ENCODE measurements around the gene ZBTB45. TPM values are rescaled to one million over a fixed set of nuclear protein-coding genes. Genes with fewer than 3 reads are reported as not detected.
"Not testable (repeated sequence)": the region's sequence is repeated elsewhere in the genome, so short reads cannot be mapped to it uniquely, and the experiment has no call there.

Gene ZBTB45
- total RNA-seq, 1 donor from 2014 or later = 16.6 TPM

GRCh38 chr19:58516964-58517833, 2.4 kb downstream of the ZBTB45 start:
- Mint-ChIP-seq H3K27ac (no peak overlapping the region), H3K4me1 (ENCODE audit: low read depth) (peaks cover 36% of the 10 kb centered on the region), H3K36me3 (ENCODE audit: low read depth) (peaks cover 42% of the 10 kb centered on the region), H3K9me3 (no peaks in the 10 kb centered on the region), H3K4me3 (ENCODE audit: low read depth) (peak overlapping the region; percentile 42), H3K27me3 (ENCODE audit: low read depth) (no peaks in the 10 kb centered on the region)
- no peak for DNase-seq (ENCODE audit: low spot score)
- intact Hi-C loops (cut with micrococcal nuclease) = no loop called here

- no peak for DNase-seq (ENCODE audit: low spot score)
- H3K4me1 Mint-ChIP-seq (ENCODE audit: low read depth) = peaks cover 36% of the 10 kb centered on the region
Observed at GRCh38 chr19:58516246-58516836, 3.3 kb downstream of the ZBTB45 start.

GRCh38 chr19:58515259-58515658, 4.4 kb downstream of the ZBTB45 start:
- Mint-ChIP-seq H3K4me3 (ENCODE audit: low read depth) (peak overlapping the region; percentile 62), H3K27ac (peak overlapping the region; percentile 30), H3K9me3 (no peaks in the 10 kb centered on the region), H3K4me1 (ENCODE audit: low read depth) (peaks cover 33% of the 10 kb centered on the region), H3K27me3 (ENCODE audit: low read depth) (no peaks in the 10 kb centered on the region), H3K36me3 (ENCODE audit: low read depth) (peaks cover 45% of the 10 kb centered on the region)
- intact Hi-C loops (cut with micrococcal nuclease) = no loop called here
- no peak for DNase-seq (ENCODE audit: low spot score)

More at GRCh38 chr19:58516246-58516836, 3.3 kb downstream of the ZBTB45 start:
- no peak overlapping the region for H3K27ac Mint-ChIP-seq
- no peaks in the 10 kb centered on the region for H3K27me3 Mint-ChIP-seq (ENCODE audit: low read depth)
- intact Hi-C loops (cut with micrococcal nuclease) = no loop called here
- H3K36me3 Mint-ChIP-seq (ENCODE audit: low read depth) = peaks cover 45% of the 10 kb centered on the region
- no peaks in the 10 kb centered on the region for H3K9me3 Mint-ChIP-seq
- peak overlapping the region; percentile 62 for H3K4me3 Mint-ChIP-seq (ENCODE audit: low read depth)

- DNase-seq (ENCODE audit: low spot score) = no peak
Observed at GRCh38 chr19:58514564-58515022, 5.0 kb downstream of the ZBTB45 start.

GRCh38 chr19:58513694-58514563, 5.7 kb downstream of the ZBTB45 start:
- no peaks in the 10 kb centered on the region for H3K27me3 Mint-ChIP-seq (ENCODE audit: low read depth)
- peaks cover 26% of the 10 kb centered on the region for H3K4me1 Mint-ChIP-seq (ENCODE audit: low read depth)
- intact Hi-C loops (cut with micrococcal nuclease) = loop anchor here (1.0 kb wide), 3 partner anchors 15 to 113 kb away; partner anchors contain the start of gene UBE2M
- H3K9me3 Mint-ChIP-seq = no peaks in the 10 kb centered on the region
- peak overlapping the region; percentile 88 for H3K4me3 Mint-ChIP-seq (ENCODE audit: low read depth)
- peak overlapping the region; percentile 91 for H3K27ac Mint-ChIP-seq
- peak; percentile 95 for DNase-seq (ENCODE audit: low spot score)
- H3K36me3 Mint-ChIP-seq (ENCODE audit: low read depth) = peaks cover 41% of the 10 kb centered on the region

More at GRCh38 chr19:58514564-58515022, 5.0 kb downstream of the ZBTB45 start:
- intact Hi-C loops (cut with micrococcal nuclease) = loop anchor here (1.0 kb wide), 3 partner anchors 15 to 113 kb away; partner anchors contain the start of gene UBE2M
- peak overlapping the region; percentile 88 for H3K4me3 Mint-ChIP-seq (ENCODE audit: low read depth)
- peaks cover 28% of the 10 kb centered on the region for H3K4me1 Mint-ChIP-seq (ENCODE audit: low read depth)
- H3K27me3 Mint-ChIP-seq (ENCODE audit: low read depth) = no peaks in the 10 kb centered on the region
- peak overlapping the region; percentile 91 for H3K27ac Mint-ChIP-seq
- H3K36me3 Mint-ChIP-seq (ENCODE audit: low read depth) = peaks cover 45% of the 10 kb centered on the region
- no peaks in the 10 kb centered on the region for H3K9me3 Mint-ChIP-seq

- peak overlapping the region; percentile 88 for H3K4me3 Mint-ChIP-seq (ENCODE audit: low read depth)
- H3K9me3 Mint-ChIP-seq = no peaks in the 10 kb centered on the region
- peak overlapping the region; percentile 84 for H3K27ac Mint-ChIP-seq
- DNase-seq (ENCODE audit: low spot score) = no peak
- intact Hi-C loops (cut with micrococcal nuclease) = no loop called here
- H3K36me3 Mint-ChIP-seq (ENCODE audit: low read depth) = peaks cover 38% of the 10 kb centered on the region
- peaks cover 23% of the 10 kb centered on the region for H3K4me1 Mint-ChIP-seq (ENCODE audit: low read depth)
- H3K27me3 Mint-ChIP-seq (ENCODE audit: low read depth) = no peaks in the 10 kb centered on the region
Observed at GRCh38 chr19:58513213-58513693, 6.4 kb downstream of the ZBTB45 start.

- DNase-seq (ENCODE audit: low spot score) = no peak
- H3K36me3 Mint-ChIP-seq (ENCODE audit: low read depth) = peaks cover 33% of the 10 kb centered on the region
- intact Hi-C loops (cut with micrococcal nuclease) = no loop called here
- H3K27ac Mint-ChIP-seq = no peak within 1 kb of the TSS
- no peaks in the 10 kb centered on the region for H3K27me3 Mint-ChIP-seq (ENCODE audit: low read depth)
- H3K4me1 Mint-ChIP-seq (ENCODE audit: low read depth) = peaks cover 17% of the 10 kb centered on the region
- no peak within 1 kb of the TSS for H3K4me3 Mint-ChIP-seq (ENCODE audit: low read depth)
- H3K9me3 Mint-ChIP-seq = peaks cover 8% of the 10 kb centered on the region
Observed at GRCh38 chr19:58511353-58512208, 8.0 kb downstream of the ZBTB45 start, which contains the start of gene SLC27A5. SLC27A5 (minus strand) TSS chr19:58511992; CDS start chr19:58511955, 37 bp downstream.

GRCh38 chr19:58510084-58510862, 9.3 kb downstream of the ZBTB45 start:
- no peaks in the 10 kb centered on the region for H3K27me3 Mint-ChIP-seq (ENCODE audit: low read depth)
- H3K4me1 Mint-ChIP-seq (ENCODE audit: low read depth) = peaks cover 10% of the 10 kb centered on the region
- no peak for DNase-seq (ENCODE audit: low spot score)
- intact Hi-C loops (cut with micrococcal nuclease) = no loop called here
- H3K36me3 Mint-ChIP-seq (ENCODE audit: low read depth) = peaks cover 20% of the 10 kb centered on the region
- peaks cover 8% of the 10 kb centered on the region for H3K9me3 Mint-ChIP-seq
- H3K27ac Mint-ChIP-seq = no peak overlapping the region
- no peak overlapping the region for H3K4me3 Mint-ChIP-seq (ENCODE audit: low read depth)

GRCh38 chr19:58509731-58510083, 9.9 kb downstream of the ZBTB45 start:
- Mint-ChIP-seq H3K9me3 (peaks cover 8% of the 10 kb centered on the region), H3K36me3 (ENCODE audit: low read depth) (peaks cover 16% of the 10 kb centered on the region), H3K4me1 (ENCODE audit: low read depth) (peaks cover 8% of the 10 kb centered on the region), H3K27ac (no peak overlapping the region), H3K27me3 (ENCODE audit: low read depth) (no peaks in the 10 kb centered on the region), H3K4me3 (ENCODE audit: low read depth) (no peak overlapping the region)
- DNase-seq (ENCODE audit: low spot score) = no peak
- intact Hi-C loops (cut with micrococcal nuclease) = no loop called here

- DNase-seq (ENCODE audit: low spot score); H3K27me3 Mint-ChIP-seq (ENCODE audit: low read depth); intact Hi-C loops (cut with micrococcal nuclease); H3K9me3 Mint-ChIP-seq; H3K36me3 Mint-ChIP-seq (ENCODE audit: low read depth); H3K4me1 Mint-ChIP-seq (ENCODE audit: low read depth); H3K4me3 Mint-ChIP-seq (ENCODE audit: low read depth); H3K27ac Mint-ChIP-seq: not testable (repeated sequence)
Observed at GRCh38 chr19:58507602-58508223, 11.9 kb downstream of the ZBTB45 start.

GRCh38 chr19:58500242-58500641, 19.4 kb downstream of the ZBTB45 start:
- H3K27ac Mint-ChIP-seq = no peak overlapping the region
- H3K27me3 Mint-ChIP-seq (ENCODE audit: low read depth) = no peaks in the 10 kb centered on the region
- peaks cover 5% of the 10 kb centered on the region for H3K36me3 Mint-ChIP-seq (ENCODE audit: low read depth)
- no peak for DNase-seq (ENCODE audit: low spot score)
- peak overlapping the region; percentile 99 for H3K4me3 Mint-ChIP-seq (ENCODE audit: low read depth)
- intact Hi-C loops (cut with micrococcal nuclease) = no loop called here
- peaks cover 12% of the 10 kb centered on the region for H3K9me3 Mint-ChIP-seq
- peaks cover 19% of the 10 kb centered on the region for H3K4me1 Mint-ChIP-seq (ENCODE audit: low read depth)

All from activated T-helper 2 cell treated with anti-CD3 and anti-CD28 coated beads, Interferon-gamma antibody, Interleukin-2, Interleukin-4, amounts not matched to agents 10 μg/mL and 5 μg/mL and 100 μg/mL, durations not matched to agents 14 hours and 24 hours and 36 hours (primary cell).